ENCODE results near the gene RBBP8. TPM values are rescaled to one million over a fixed set of nuclear protein-coding genes. Genes with fewer than 3 reads are reported as not detected.

Gene RBBP8
- total RNA-seq, 1 donor from 2014 or later = 57.0 TPM

DNA sequence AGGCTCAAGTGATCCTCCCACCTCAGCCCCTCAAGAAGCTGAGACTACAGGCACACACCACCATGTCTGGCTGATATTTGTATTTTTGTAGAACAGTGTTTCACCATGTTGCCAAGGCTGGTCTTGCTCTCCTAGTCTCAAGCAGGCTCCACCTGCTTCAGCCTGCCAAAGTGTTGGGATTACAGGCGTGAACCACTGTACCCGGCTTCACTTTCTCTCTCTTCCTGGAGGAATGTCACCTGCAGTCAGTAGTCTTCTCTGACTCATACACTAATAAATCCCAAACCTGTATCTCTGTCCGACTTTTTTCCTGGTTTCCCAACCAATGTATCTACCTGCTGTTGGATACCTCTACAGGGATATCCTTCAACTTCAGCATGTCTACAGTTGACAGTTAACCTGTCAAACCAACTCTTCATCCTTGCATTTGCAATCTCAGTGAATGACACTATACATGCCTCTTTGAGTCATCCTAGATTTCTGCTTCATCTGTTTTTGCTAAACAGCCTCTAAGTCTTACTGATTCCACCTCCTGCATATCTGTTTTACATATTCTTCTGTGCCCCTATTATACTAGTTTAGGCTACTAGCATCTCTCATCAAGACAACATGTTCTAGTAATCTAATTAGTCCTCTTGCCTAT, 54.5 kb downstream of the RBBP8 start:
- no peak for DNase-seq (ENCODE audit: low read depth)
- no peak overlapping the region for H3K4me3 ChIP-seq (ENCODE audit: low read depth, low read length)
- TF ChIP-seq CTCF (conservative IDR thresholded peaks at IDR 0.05; ENCODE audit: low read depth, low read length) = no peak

DNA sequence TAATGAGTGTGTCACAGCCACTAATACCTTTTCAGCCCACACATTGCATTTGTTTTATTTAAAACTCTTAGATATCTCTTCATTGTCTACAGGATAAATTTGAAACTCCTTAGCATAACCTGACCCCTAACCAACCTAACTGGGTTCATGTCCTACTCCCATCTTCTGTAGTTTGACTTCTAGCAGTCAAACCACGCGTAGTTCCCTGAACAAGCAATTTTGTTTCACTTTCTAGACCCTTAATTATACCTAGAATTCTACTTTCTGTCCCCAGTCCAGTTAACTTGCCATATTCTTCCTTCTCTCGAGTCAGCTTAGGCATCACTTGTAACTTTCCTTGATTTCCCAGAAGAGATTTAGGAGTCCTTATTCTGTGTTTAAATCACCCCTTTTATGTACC, 55.1 kb downstream of the RBBP8 start:
- no peak for DNase-seq (ENCODE audit: low read depth)
- no peak for TF ChIP-seq CTCF (conservative IDR thresholded peaks at IDR 0.05; ENCODE audit: low read depth, low read length)
- H3K4me3 ChIP-seq (ENCODE audit: low read depth, low read length) = no peak overlapping the region

DNA sequence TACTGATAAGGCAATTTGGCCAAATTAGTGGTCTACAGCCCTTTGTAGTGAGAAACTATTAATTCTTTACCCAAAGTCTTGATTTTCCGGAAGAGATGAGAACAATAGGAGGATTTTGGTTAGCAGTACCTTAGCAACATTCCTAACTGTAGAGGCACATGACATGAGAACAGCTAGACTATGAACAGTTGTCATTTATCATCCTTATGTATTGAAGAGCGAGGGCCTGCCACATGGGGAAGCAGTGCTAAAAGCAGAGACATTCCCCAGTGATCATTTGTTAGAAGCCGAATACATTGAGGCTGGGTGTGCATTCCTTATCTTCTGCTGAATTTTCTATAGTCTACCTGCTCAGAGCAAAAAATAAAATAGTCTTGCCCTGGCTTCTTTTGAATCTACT, 65.2 kb downstream of the RBBP8 start:
- DNase-seq (ENCODE audit: low read depth) = no peak
- TF ChIP-seq CTCF (conservative IDR thresholded peaks at IDR 0.05; ENCODE audit: low read depth, low read length) = no peak
- no peak overlapping the region for H3K4me3 ChIP-seq (ENCODE audit: low read depth, low read length)

GRCh38 chr18:22999212-22999611, 66.1 kb downstream of the RBBP8 start:
- no peak for DNase-seq (ENCODE audit: low read depth)
- no peak overlapping the region for H3K4me3 ChIP-seq (ENCODE audit: low read depth, low read length)
- TF ChIP-seq CTCF (conservative IDR thresholded peaks at IDR 0.05; ENCODE audit: low read depth, low read length) = no peak

DNA sequence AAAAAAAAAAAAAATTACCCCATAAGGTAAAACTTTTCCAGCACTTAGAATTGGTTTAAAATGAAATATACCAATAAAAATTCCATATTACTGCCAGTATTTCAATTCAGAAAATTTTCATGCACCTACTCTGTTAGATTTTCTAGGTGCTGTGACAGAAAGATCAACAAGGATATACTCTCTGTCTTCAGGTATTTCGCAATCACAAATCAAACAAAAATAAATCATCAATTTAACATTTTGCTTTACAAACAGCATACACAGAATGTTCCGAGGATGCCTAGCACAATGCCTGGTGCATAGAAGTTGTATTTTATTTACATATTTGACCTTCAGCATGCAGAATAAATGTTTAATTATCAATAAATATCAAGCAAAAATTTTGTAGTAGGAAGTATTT, 66.5 kb downstream of the RBBP8 start:
- no peak for DNase-seq (ENCODE audit: low read depth)
- no peak overlapping the region for H3K4me3 ChIP-seq (ENCODE audit: low read depth, low read length)
- TF ChIP-seq CTCF (conservative IDR thresholded peaks at IDR 0.05; ENCODE audit: low read depth, low read length) = no peak

GRCh38 chr18:23003289-23003688, 70.2 kb downstream of the RBBP8 start:
- no peak for DNase-seq (ENCODE audit: low read depth)
- no peak overlapping the region for H3K4me3 ChIP-seq (ENCODE audit: low read depth, low read length)
- TF ChIP-seq CTCF (conservative IDR thresholded peaks at IDR 0.05; ENCODE audit: low read depth, low read length) = no peak

DNA sequence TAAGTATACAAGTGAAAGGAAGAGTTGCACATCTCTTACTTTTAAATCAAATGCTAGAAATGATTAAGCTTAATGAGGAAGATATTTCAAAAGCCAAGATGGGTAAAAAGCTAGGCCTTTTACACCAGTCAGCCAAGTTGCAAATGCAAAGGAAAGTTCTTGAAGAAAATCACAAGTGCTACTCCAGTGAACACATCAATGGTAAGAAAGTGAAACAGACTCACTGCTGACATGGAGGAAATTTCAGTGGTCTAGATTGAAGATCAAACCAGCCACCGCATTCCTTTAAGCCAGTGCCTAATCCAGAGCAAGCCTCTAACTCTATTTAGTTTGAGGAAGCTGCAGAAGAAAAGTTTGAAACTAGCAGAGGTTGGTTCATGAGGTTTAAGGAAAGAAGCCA, 79.1 kb downstream of the RBBP8 start:
- DNase-seq (ENCODE audit: low read depth) = no peak
- TF ChIP-seq CTCF (conservative IDR thresholded peaks at IDR 0.05; ENCODE audit: low read depth, low read length) = no peak
- H3K4me3 ChIP-seq (ENCODE audit: low read depth, low read length) = no peak overlapping the region
